ENCODE measurements around the gene BRD9.

Gene BRD9

DNA sequence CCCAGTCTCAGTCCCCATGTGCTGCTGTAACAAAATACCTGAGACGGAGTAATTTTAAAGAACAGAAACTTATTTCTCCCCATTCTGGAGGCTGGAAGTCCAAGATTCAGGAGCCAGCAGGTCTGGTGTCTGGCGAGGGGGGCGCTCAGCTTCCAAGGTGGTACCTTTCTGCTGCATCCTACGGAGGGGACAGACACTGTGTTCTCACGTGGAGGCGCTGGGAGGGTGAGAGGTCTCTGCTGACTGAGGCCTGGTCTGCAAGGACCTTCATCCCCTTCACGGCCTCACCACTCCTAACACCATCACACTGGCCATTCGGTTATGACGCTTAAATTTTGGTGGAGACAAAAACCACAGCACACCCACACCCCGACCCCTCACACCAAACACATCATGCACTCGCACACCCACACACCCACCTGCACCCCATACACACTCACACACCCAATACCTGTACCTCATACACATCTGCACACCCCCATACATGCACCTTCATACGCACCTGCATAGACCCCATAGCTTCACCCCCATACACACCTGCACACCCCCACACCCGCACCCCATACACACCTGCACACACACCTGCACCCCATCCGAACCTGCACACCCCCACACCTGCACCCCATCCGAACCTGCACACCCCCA, 32.0 kb downstream of the BRD9 start:
- Histone ChIP-seq H3K4me1 (ENCODE audit: insufficient read depth, low read length, severe bottlenecking) (no peaks in the 10 kb centered on the region), H3K9me2 (ENCODE audit: low read depth, low read length) (no peaks in the 10 kb centered on the region), H4K20me1 (ENCODE audit: insufficient read depth, low read length) (no peaks in the 10 kb centered on the region), H3F3A (ENCODE audit: insufficient read depth, low read length) (no peaks in the 10 kb centered on the region), H3K27ac (ENCODE audit: low read depth, low read length, poor library complexity, severe bottlenecking) (no peak overlapping the region), H3K4me3 (ENCODE audit: low read depth, low read length, poor library complexity, severe bottlenecking) (no peak overlapping the region), H3K27me3 (ENCODE audit: insufficient read depth, low read length) (no peaks in the 10 kb centered on the region), H3K36me3 (ENCODE audit: insufficient read depth, low read length) (peaks cover 30% of the 10 kb centered on the region), H3K9ac (ENCODE audit: low read length) (no peak overlapping the region), H3K4me2 (ENCODE audit: low read length) (no peak overlapping the region), H3K79me2 (ENCODE audit: insufficient read depth, low read length) (no peaks in the 10 kb centered on the region), H3K9me3 (ENCODE audit: low read length) (no peaks in the 10 kb centered on the region), H2AFZ (ENCODE audit: low read length) (no peak overlapping the region)
- TF ChIP-seq EZH2 (IDR thresholded peaks at IDR 0.05; ENCODE audit: borderline replicate concordance, low read length), result no peak
- TF ChIP-seq CTCF (IDR thresholded peaks at IDR 0.05; ENCODE audit: low read length), result no peak

- peaks cover 22% of the 10 kb centered on the region for H3K36me3 ChIP-seq (ENCODE audit: insufficient read depth, low read length)
- H3K4me1 ChIP-seq (ENCODE audit: insufficient read depth, low read length, severe bottlenecking), result no peaks in the 10 kb centered on the region
- no peak overlapping the region for H3K4me3 ChIP-seq (ENCODE audit: low read depth, low read length, poor library complexity, severe bottlenecking)
- no peaks in the 10 kb centered on the region for H3K9me2 ChIP-seq (ENCODE audit: low read depth, low read length)
- no peak overlapping the region for H3K4me2 ChIP-seq (ENCODE audit: low read length)
- H4K20me1 ChIP-seq (ENCODE audit: insufficient read depth, low read length), result no peaks in the 10 kb centered on the region
- no peaks in the 10 kb centered on the region for H3K9me3 ChIP-seq (ENCODE audit: low read length)
- H3K9ac ChIP-seq (ENCODE audit: low read length), result no peak overlapping the region
- H3F3A ChIP-seq (ENCODE audit: insufficient read depth, low read length), result no peaks in the 10 kb centered on the region
- no peaks in the 10 kb centered on the region for H3K79me2 ChIP-seq (ENCODE audit: insufficient read depth, low read length)
- H3K27me3 ChIP-seq (ENCODE audit: insufficient read depth, low read length), result no peaks in the 10 kb centered on the region
- H3K27ac ChIP-seq (ENCODE audit: low read depth, low read length, poor library complexity, severe bottlenecking), result no peak overlapping the region
- H2AFZ ChIP-seq (ENCODE audit: low read length), result no peak overlapping the region
- TF ChIP-seq EZH2 (IDR thresholded peaks at IDR 0.05; ENCODE audit: borderline replicate concordance, low read length) (no peak), CTCF (IDR thresholded peaks at IDR 0.05; ENCODE audit: low read length) (no peak)
These were observed 32.8 kb downstream of the BRD9 start for GRCh38 chr5:859798-860296.

- H3K9ac ChIP-seq (ENCODE audit: low read length), result no peak overlapping the region
- no peak overlapping the region for H3K27ac ChIP-seq (ENCODE audit: low read depth, low read length, poor library complexity, severe bottlenecking)
- H3K4me1 ChIP-seq (ENCODE audit: insufficient read depth, low read length, severe bottlenecking), result no peaks in the 10 kb centered on the region
- H3K9me3 ChIP-seq (ENCODE audit: low read length), result no peaks in the 10 kb centered on the region
- no peak overlapping the region for H3K4me2 ChIP-seq (ENCODE audit: low read length)
- H3K36me3 ChIP-seq (ENCODE audit: insufficient read depth, low read length), result peaks cover 18% of the 10 kb centered on the region
- H3K9me2 ChIP-seq (ENCODE audit: low read depth, low read length), result no peaks in the 10 kb centered on the region
- H2AFZ ChIP-seq (ENCODE audit: low read length), result no peak overlapping the region
- H3K4me3 ChIP-seq (ENCODE audit: low read depth, low read length, poor library complexity, severe bottlenecking), result no peak overlapping the region
- no peaks in the 10 kb centered on the region for H3K79me2 ChIP-seq (ENCODE audit: insufficient read depth, low read length)
- no peaks in the 10 kb centered on the region for H3F3A ChIP-seq (ENCODE audit: insufficient read depth, low read length)
- no peak for TF ChIP-seq CTCF (IDR thresholded peaks at IDR 0.05; ENCODE audit: low read length)
- TF ChIP-seq EZH2 (IDR thresholded peaks at IDR 0.05; ENCODE audit: borderline replicate concordance, low read length), result no peak
- no peaks in the 10 kb centered on the region for H4K20me1 ChIP-seq (ENCODE audit: insufficient read depth, low read length)
- H3K27me3 ChIP-seq (ENCODE audit: insufficient read depth, low read length), result no peaks in the 10 kb centered on the region
These were observed 33.2 kb downstream of the BRD9 start for GRCh38 chr5:859391-859790.
